ENCODE measurements around the gene TIMP2. TPM values are rescaled to one million over a fixed set of nuclear protein-coding genes. Genes with fewer than 3 reads are reported as not detected.

TIMP2 gene
- total and polyA plus RNA-seq, 4 donors = 8.9 to 37.6 (median 10.1) TPM

- Histone ChIP-seq H3K4me3 (ENCODE audit: low read depth in 1 of 3, low read length in 3 of 3) (no peak overlapping the region), H3K9me3 (ENCODE audit: control insufficient read depth in 4 of 4, low read length in 3 of 4) (no peaks in the 10 kb centered on the region), H3K9ac (ENCODE audit: low read depth in 1 of 2, low read length in 2 of 2) (no peak overlapping the region), H3K4me1 (ENCODE audit: control insufficient read depth in 4 of 4, insufficient read depth in 4 of 4, low read length in 3 of 4) (no peaks in the 10 kb centered on the region), H3K27me3 (ENCODE audit: control insufficient read depth in 4 of 4, insufficient read depth in 4 of 4, low read length in 3 of 4) (no peaks in the 10 kb centered on the region), H3K36me3 (ENCODE audit: control insufficient read depth in 4 of 4, insufficient read depth in 3 of 4, low read depth in 1 of 4, low read length in 3 of 4) (peaks cover 28 to 86% (median 63%) of the 10 kb centered on the region in 4 donors), H3K27ac (ENCODE audit: low read depth in 1 of 2, low read length in 2 of 2) (no peak overlapping the region)
- TF ChIP-seq YY1 (IDR thresholded peaks at IDR 0.05) (no peak), CTCF (IDR thresholded peaks at IDR 0.05; ENCODE audit: low read depth, low read length, missing input control) (no peak), NR2F2 (IDR thresholded peaks at IDR 0.05) (no peak), RAD21 (IDR thresholded peaks at IDR 0.05) (no peak), JUND (IDR thresholded peaks at IDR 0.05) (no peak), HNF4A (conservative IDR thresholded peaks at IDR 0.05) (no peak), REST (IDR thresholded peaks at IDR 0.05) (no peak), ATF3 (IDR thresholded peaks at IDR 0.05) (no peak), GABPA (IDR thresholded peaks at IDR 0.05 in 1 of 2, conservative IDR thresholded peaks at IDR 0.05 in 1 of 2) (no peak), ZBTB33 (IDR thresholded peaks at IDR 0.05) (no peak), TAF1 (conservative IDR thresholded peaks at IDR 0.05) (no peak), FOXA2 (IDR thresholded peaks at IDR 0.05) (no peak), RXRA (IDR thresholded peaks at IDR 0.05) (no peak), MAX (IDR thresholded peaks at IDR 0.05) (no peak), HNF4G (IDR thresholded peaks at IDR 0.05) (no peak)
- no peak for DNase-seq (ENCODE audit: low spot score)
- WGBS = 95% methylated on average over 6 of the region's 6 CpGs
Observed at GRCh38 chr17:78825696-78826095, 99.5 kb downstream of the TIMP2 start.

GRCh38 chr17:78824240-78824639, 100.9 kb downstream of the TIMP2 start:
- WGBS = 94% methylated on average over 7 of the region's 7 CpGs
- no peak overlapping the region for H3K9ac ChIP-seq (ENCODE audit: low read depth in 1 of 2, low read length in 2 of 2)
- no peaks in the 10 kb centered on the region for H3K4me1 ChIP-seq (ENCODE audit: control insufficient read depth in 4 of 4, insufficient read depth in 4 of 4, low read length in 3 of 4)
- H3K36me3 ChIP-seq (ENCODE audit: control insufficient read depth in 4 of 4, insufficient read depth in 3 of 4, low read depth in 1 of 4, low read length in 3 of 4) = peaks cover 29 to 91% (median 68%) of the 10 kb centered on the region in 4 donors
- no peak overlapping the region for H3K4me3 ChIP-seq (ENCODE audit: low read depth in 1 of 3, low read length in 3 of 3)
- no peak overlapping the region for H3K27ac ChIP-seq (ENCODE audit: low read depth in 1 of 2, low read length in 2 of 2)
- TF ChIP-seq HNF4G (IDR thresholded peaks at IDR 0.05) (no peak), JUND (IDR thresholded peaks at IDR 0.05) (no peak), GABPA (IDR thresholded peaks at IDR 0.05 in 1 of 2, conservative IDR thresholded peaks at IDR 0.05 in 1 of 2) (no peak), ATF3 (IDR thresholded peaks at IDR 0.05) (no peak), MAX (IDR thresholded peaks at IDR 0.05) (no peak), EGR1 (IDR thresholded peaks at IDR 0.05; ENCODE audit: low read depth in 2 of 2) (no peak), TAF1 (conservative IDR thresholded peaks at IDR 0.05) (no peak), YY1 (IDR thresholded peaks at IDR 0.05) (no peak), HNF4A (conservative IDR thresholded peaks at IDR 0.05) (no peak), SP1 (IDR thresholded peaks at IDR 0.05) (no peak)
- no peak for DNase-seq (ENCODE audit: low spot score)
- no peaks in the 10 kb centered on the region for H3K9me3 ChIP-seq (ENCODE audit: control insufficient read depth in 4 of 4, low read length in 3 of 4)
- H3K27me3 ChIP-seq (ENCODE audit: control insufficient read depth in 4 of 4, insufficient read depth in 4 of 4, low read length in 3 of 4) = no peaks in the 10 kb centered on the region
